HCT116 (cell line): ENCODE results near the gene ATP10B. TPM values are rescaled to one million over a fixed set of nuclear protein-coding genes. Genes with fewer than 3 reads are reported as not detected.

Experiments
- ATAC-seq: fragments of 200-7000 bp; cut with Tn5 transposase; 2 replicates; pipeline ENCODE4 v1.9.1; 2020; ENCODE audit warnings: mild to moderate bottlenecking, moderate library complexity
- BruUV-seq: library from RNA; stranded (reverse); fragments of 400-500 nt; replicated peaks from 2 replicates; lab custom pipeline; 2021; lab: Mats Ljungman, UMichigan
- CTCF ChIA-PET: fragments of 300-600 bp; sonication (Branson Sonifier 250); formaldehyde crosslinking; loops from one replicate; lab custom pipeline; 2021; ENCODE audit warnings: antibody characterized with exemption; lab: Charles Lee
- POLR2A ChIA-PET: fragments of 300-600, 350-600 bp; sonication (Branson Sonifier 250); formaldehyde crosslinking; loops from one replicate; lab custom pipeline; 2021; ENCODE audit warnings: antibody characterized with exemption; lab: Charles Lee
- RAD21 ChIA-PET, 2 experiments: fragments of 300-600 bp; sonication (Branson Sonifier 250); formaldehyde crosslinking; loops; one replicate each; lab custom pipeline; 2023; ENCODE audit warnings: low total read pairs in 2 of 2; ENCODE audit not compliant: uncharacterized antibody in 2 of 2, unreplicated experiment in 2 of 2, low non-redundant PET in 1 of 2; lab: Charles Lee
- DNase-seq: peaks from one replicate; pipeline ENCODE4 v3.0.0-alpha.2; 2010; ENCODE audit warnings: low read depth, low spot score
- H2AFZ ChIP-seq: fragments of 200-600 bp; shearing (Covaris generic), sonication (generic); 2 replicates; pipeline ENCODE4 v1.6.1; 2017; ENCODE audit warnings: low read depth, mixed run types, mixed read lengths, antibody characterized with exemption, low read length; ENCODE audit not compliant: poor library complexity, severe bottlenecking
- H3K27ac ChIP-seq: 2 replicates; pipeline ENCODE4 v1.5.1; 2012; ENCODE audit warnings: low read depth, low read length
- H3K27me3 ChIP-seq: fragments of 200-600 bp; sonication (generic); 2 replicates; pipeline ENCODE4 v1.6.1; 2016; ENCODE audit warnings: mixed run types, low read length, mixed read lengths; ENCODE audit not compliant: insufficient read depth
- H3K36me3 ChIP-seq, 2 experiments: fragments of 200-500 bp in 1 of 2; fragments of 200-600 bp in 1 of 2; sonication (Bioruptor generic) in 1 of 2; sonication (generic) in 1 of 2; 2 replicates each; pipeline versions ENCODE4 v1.5.1 to v1.6.1; 2014 to 2016; ENCODE audit warnings: low read length in 2 of 2, inconsistent platforms in 1 of 2, mixed read lengths in 1 of 2, mixed run types in 1 of 2; ENCODE audit not compliant: insufficient read depth in 2 of 2, control insufficient read depth in 1 of 2
- H3K4me1 ChIP-seq, 2 experiments: fragments of 200-600 bp in 1 of 2; sonication (generic) in 1 of 2; 2 replicates each; pipeline versions ENCODE4 v1.5.1 to v1.6.1; 2012 to 2017; ENCODE audit warnings: low read length in 2 of 2, inconsistent platforms in 1 of 2, mild to moderate bottlenecking in 1 of 2, mixed read lengths in 1 of 2, mixed run types in 1 of 2, moderate library complexity in 1 of 2; ENCODE audit not compliant: insufficient read depth in 2 of 2, control insufficient read depth in 1 of 2
- H3K4me2 ChIP-seq: fragments of 200-600 bp; sonication (generic); 2 replicates; pipeline ENCODE4 v1.6.1; 2017; ENCODE audit warnings: mixed run types, low read length, mixed read lengths
- H3K4me3 ChIP-seq, 2 experiments: fragments of 200-600 bp in 1 of 2; sonication (generic) in 1 of 2; replicated peaks in 1 of 2; 2 replicates each; pipeline ENCODE4 v1.5.1; 2011 to 2016; ENCODE audit warnings: low read length in 2 of 2, control low read depth in 1 of 2, low read depth in 1 of 2, mild to moderate bottlenecking in 1 of 2, mixed read lengths in 1 of 2, mixed run types in 1 of 2
- H3K79me2 ChIP-seq: fragments of 200-600 bp; sonication (generic); 2 replicates; pipeline ENCODE4 v1.6.1; 2017; ENCODE audit warnings: mild to moderate bottlenecking, mixed run types, low read length, moderate library complexity, mixed read lengths; ENCODE audit not compliant: insufficient read depth
- H3K9ac ChIP-seq: fragments of 200-600 bp; sonication (generic); 2 replicates; pipeline ENCODE4 v1.6.1; 2016; ENCODE audit warnings: low read length, mixed read lengths
- H3K9me2 ChIP-seq: fragments of 200-600 bp; sonication (generic), shearing (Covaris generic); 2 replicates; pipeline ENCODE4 v1.6.1; 2017; ENCODE audit warnings: mixed run types, mild to moderate bottlenecking, moderate library complexity; ENCODE audit not compliant: insufficient read depth
- H3K9me3 ChIP-seq, 2 experiments: fragments of 200-500 bp in 1 of 2; fragments of 200-600 bp in 1 of 2; sonication (Bioruptor generic) in 1 of 2; sonication (generic) in 1 of 2; 2 replicates each; pipeline ENCODE4 v1.6.1; 2014 to 2017; ENCODE audit warnings: low read length in 2 of 2, mixed read lengths in 2 of 2, inconsistent platforms in 1 of 2, low read depth in 1 of 2, mild to moderate bottlenecking in 1 of 2, mixed run types in 1 of 2, moderate library complexity in 1 of 2; ENCODE audit not compliant: control insufficient read depth in 1 of 2, insufficient read depth in 1 of 2
- H4K20me1 ChIP-seq: fragments of 200-600 bp; sonication (generic), shearing (Covaris generic); 2 replicates; pipeline ENCODE4 v1.6.1; 2017; ENCODE audit warnings: mixed run types, mild to moderate bottlenecking, moderate library complexity; ENCODE audit not compliant: insufficient read depth
- ATF3 ChIP-seq: IDR thresholded peaks from 2 replicates; pipeline ENCODE4 v1.6.1; 2012
- CBX3 ChIP-seq: IDR thresholded peaks from 2 replicates; pipeline ENCODE4 v1.6.1; 2012; ENCODE audit warnings: low read depth
- CTCF ChIP-seq, 3 experiments: fragments of 200-600 bp in 1 of 3; sonication (generic) in 1 of 3; IDR thresholded peaks in 2 of 3; conservative IDR thresholded peaks in 1 of 3; 2 replicates each; pipeline ENCODE4 v1.5.1; 2012 to 2017; ENCODE audit warnings: low read depth in 2 of 3, low read length in 2 of 3, antibody characterized with exemption in 1 of 3, borderline replicate concordance in 1 of 3, control low read depth in 1 of 3, mild to moderate bottlenecking in 1 of 3, mixed read lengths in 1 of 3, mixed run types in 1 of 3, moderate library complexity in 1 of 3; ENCODE audit not compliant: insufficient read depth in 1 of 3
- EGR1 ChIP-seq: IDR thresholded peaks from 2 replicates; pipeline ENCODE4 v1.6.1; 2012; ENCODE audit warnings: low read depth
- EZH2 ChIP-seq: fragments of 200-600 bp; sonication (generic); IDR thresholded peaks from 2 replicates; pipeline ENCODE4 v1.6.1; 2017; ENCODE audit warnings: antibody characterized with exemption, mixed run types
- EZH2phosphoT487 ChIP-seq: fragments of 200-600 bp; IDR thresholded peaks from 2 replicates; pipeline ENCODE4 v1.6.1; 2018; ENCODE audit warnings: antibody characterized with exemption, borderline replicate concordance
- FOSL1 ChIP-seq: IDR thresholded peaks from 2 replicates; pipeline ENCODE4 v1.6.1; 2012; ENCODE audit warnings: low read depth
- JUND ChIP-seq: IDR thresholded peaks from 2 replicates; pipeline ENCODE4 v1.6.1; 2012
- MAX ChIP-seq: IDR thresholded peaks from 2 replicates; pipeline ENCODE4 v1.6.1; 2012
- POLR2AphosphoS5 ChIP-seq: IDR thresholded peaks from 2 replicates; pipeline ENCODE4 v1.6.1; 2011; ENCODE audit warnings: mild to moderate bottlenecking, low read depth, low read length, moderate library complexity
- REST ChIP-seq: IDR thresholded peaks from 2 replicates; pipeline ENCODE4 v1.6.1; 2012; ENCODE audit warnings: low read depth
- SIN3A ChIP-seq: IDR thresholded peaks from 2 replicates; pipeline ENCODE4 v1.6.1; 2012; ENCODE audit warnings: low read depth
- SP1 ChIP-seq: IDR thresholded peaks from 2 replicates; pipeline ENCODE4 v1.6.1; 2012; ENCODE audit warnings: low read depth
- SRF ChIP-seq: IDR thresholded peaks from 2 replicates; pipeline ENCODE4 v1.6.1; 2012; ENCODE audit warnings: low read depth
- TCF7L2 ChIP-seq: IDR thresholded peaks from 2 replicates; pipeline ENCODE4 v1.7.0; 2011; ENCODE audit warnings: borderline replicate concordance, inconsistent platforms; ENCODE audit not compliant: insufficient read depth, insufficient read length; ENCODE audit errors: extremely low read depth
- ZFX ChIP-seq: fragments of 450-650 bp; IDR thresholded peaks from 2 replicates; pipeline ENCODE4 v1.6.1; 2017
- ZNF274 ChIP-seq: fragments of 200-500 bp; sonication (Bioruptor generic); IDR thresholded peaks from 2 replicates; pipeline ENCODE4 v1.6.1; 2014; ENCODE audit warnings: mild to moderate bottlenecking, low read depth, low read length, inconsistent platforms
- intact Hi-C: fragments of 100-400 bp; cut with micrococcal nuclease; formaldehyde crosslinking; loops from 2 replicates; pipeline ENCODE4 v1.10.0; 2022
- total RNA-seq: library from RNA; stranded (reverse); gene quantifications from one replicate; pipeline ENCODE4 v1.2.1, GENCODE V29; 2021; ENCODE audit not compliant: unreplicated experiment
- TF ChIP-seq, protein P1 (sequence below): IDR thresholded peaks from 2 replicates; pipeline ENCODE4 v1.6.1; 2011; ENCODE audit warnings: mild to moderate bottlenecking, low read length, moderate library complexity; ENCODE audit not compliant: insufficient replicate concordance; ENCODE audit errors: extremely low read depth

ATP10B gene
- total RNA-seq, 1 experiment from 2014 or later = 0.07 TPM

GRCh38 chr5:160679567-160680309 lies 172.3 kb downstream of the ATP10B start:
- DNase-seq (no peak), ATAC-seq (no peak)
- ChIA-PET RAD21 (no interaction called here), POLR2A (no interaction called here), CTCF (no interaction called here)
- Histone ChIP-seq H2AFZ (no peak overlapping the region), H3K9ac (no peak overlapping the region), H4K20me1 (no peaks in the 10 kb centered on the region), H3K4me3 (no peak overlapping the region), H3K36me3 (no peaks in the 10 kb centered on the region), H3K4me2 (no peak overlapping the region), H3K4me1 (no peaks in the 10 kb centered on the region), H3K79me2 (no peaks in the 10 kb centered on the region), H3K27ac (no peak overlapping the region), H3K27me3 (no peaks in the 10 kb centered on the region), H3K9me2 (no peaks in the 10 kb centered on the region), H3K9me3 (no peaks in the 10 kb centered on the region)
- TF ChIP-seq SIN3A (no peak), JUND (no peak), EZH2phosphoT487 (no peak), ZFX (no peak), FOSL1 (no peak), TCF7L2 (no peak), SP1 (no peak), EGR1 (no peak), POLR2AphosphoS5 (no peak), MAX (no peak), EZH2 (no peak), ZNF274 (no peak), REST (no peak), SRF (no peak), ATF3 (no peak), CBX3 (no peak), CTCF (IDR thresholded peaks at IDR 0.05 in 2 of 3, conservative IDR thresholded peaks at IDR 0.05 in 1 of 3; ENCODE audit: borderline replicate concordance in 1 of 3, insufficient read depth in 1 of 3, low read depth in 2 of 3, low read length in 2 of 3) (no peak)
- TF ChIP-seq, protein P1, sequence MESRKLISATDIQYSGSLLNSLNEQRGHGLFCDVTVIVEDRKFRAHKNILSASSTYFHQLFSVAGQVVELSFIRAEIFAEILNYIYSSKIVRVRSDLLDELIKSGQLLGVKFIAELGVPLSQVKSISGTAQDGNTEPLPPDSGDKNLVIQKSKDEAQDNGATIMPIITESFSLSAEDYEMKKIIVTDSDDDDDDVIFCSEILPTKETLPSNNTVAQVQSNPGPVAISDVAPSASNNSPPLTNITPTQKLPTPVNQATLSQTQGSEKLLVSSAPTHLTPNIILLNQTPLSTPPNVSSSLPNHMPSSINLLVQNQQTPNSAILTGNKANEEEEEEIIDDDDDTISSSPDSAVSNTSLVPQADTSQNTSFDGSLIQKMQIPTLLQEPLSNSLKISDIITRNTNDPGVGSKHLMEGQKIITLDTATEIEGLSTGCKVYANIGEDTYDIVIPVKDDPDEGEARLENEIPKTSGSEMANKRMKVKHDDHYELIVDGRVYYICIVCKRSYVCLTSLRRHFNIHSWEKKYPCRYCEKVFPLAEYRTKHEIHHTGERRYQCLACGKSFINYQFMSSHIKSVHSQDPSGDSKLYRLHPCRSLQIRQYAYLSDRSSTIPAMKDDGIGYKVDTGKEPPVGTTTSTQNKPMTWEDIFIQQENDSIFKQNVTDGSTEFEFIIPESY = no peak
- intact Hi-C loops = no loop called here
- BruUV-seq = no TSS peak
